ENCODE data around the gene SLC35D1.
A peak's percentile ranks its signal among the peaks of the same experiment; 100 is the strongest.

SLC35D1 gene

DNA sequence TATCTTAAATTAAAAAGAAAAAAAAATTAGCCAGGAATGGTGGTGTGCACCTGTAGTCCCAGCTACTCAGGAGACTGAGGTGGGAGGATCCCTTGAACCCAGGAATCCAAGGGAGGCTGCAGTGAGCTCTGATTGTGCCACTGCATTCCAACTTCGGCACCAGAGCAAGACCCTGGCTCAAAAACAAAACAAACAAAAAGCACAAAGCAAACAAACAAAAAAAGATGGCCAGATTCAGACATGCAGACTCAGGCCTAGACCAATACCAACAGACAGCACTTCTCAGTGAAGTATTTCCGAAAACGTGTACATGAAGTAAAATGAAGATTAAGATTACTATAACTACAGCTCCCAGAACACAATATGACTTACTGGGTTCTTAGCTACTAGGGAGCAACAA is 10.6 kb downstream of the SLC35D1 start:
- no peak for DNase-seq

DNA sequence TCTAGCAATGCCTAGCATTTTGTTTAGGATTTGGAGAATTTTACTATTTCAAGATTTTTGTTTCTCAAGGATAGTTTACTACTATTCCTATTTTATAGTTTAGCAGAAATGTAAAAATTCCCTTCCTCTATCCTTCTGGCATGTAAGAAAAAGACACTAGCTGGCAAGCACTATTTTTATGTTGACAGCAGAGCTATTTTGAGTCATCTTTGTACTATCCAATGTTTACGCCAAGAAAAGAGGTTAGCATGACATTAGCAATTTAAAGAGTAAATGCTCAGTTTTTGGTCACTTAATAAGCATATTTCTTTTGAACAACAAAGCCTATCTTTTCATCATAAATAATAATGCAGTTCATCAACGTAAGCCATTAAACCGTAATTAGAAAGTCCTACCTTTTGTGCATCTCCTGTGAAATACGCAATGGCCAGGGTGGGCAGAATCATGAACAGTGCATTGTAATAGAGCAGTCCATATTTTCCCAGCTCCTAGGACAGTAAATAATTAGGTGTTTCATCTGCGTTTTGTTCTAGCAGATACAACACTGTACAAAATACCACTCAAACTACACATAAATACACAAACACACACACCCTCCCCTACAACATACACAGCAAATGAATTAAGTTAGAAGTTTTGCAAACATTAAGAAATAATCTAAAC is 12.0 kb downstream of the SLC35D1 start:
- DNase-seq: no peak

DNA sequence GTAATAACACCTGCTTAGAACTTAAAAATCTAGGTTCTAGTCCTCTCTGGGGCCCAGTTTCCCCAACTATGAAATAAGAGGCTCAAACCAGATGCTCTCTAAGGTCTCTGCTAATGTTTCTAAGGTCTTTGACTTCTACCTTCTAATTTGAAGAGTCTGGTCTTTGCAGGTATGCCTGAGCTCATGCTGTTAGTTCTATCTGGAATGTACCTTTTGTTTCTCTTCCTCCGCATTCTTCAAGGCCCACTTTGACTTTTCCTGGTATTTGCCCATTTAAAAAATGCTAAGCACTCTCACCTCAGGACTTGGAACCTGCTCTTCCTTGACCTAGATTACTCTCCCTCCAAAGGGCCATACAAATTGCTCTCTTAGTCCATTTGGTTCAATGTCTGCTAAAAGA is 13.5 kb downstream of the SLC35D1 start:
- DNase-seq: no peak

DNA sequence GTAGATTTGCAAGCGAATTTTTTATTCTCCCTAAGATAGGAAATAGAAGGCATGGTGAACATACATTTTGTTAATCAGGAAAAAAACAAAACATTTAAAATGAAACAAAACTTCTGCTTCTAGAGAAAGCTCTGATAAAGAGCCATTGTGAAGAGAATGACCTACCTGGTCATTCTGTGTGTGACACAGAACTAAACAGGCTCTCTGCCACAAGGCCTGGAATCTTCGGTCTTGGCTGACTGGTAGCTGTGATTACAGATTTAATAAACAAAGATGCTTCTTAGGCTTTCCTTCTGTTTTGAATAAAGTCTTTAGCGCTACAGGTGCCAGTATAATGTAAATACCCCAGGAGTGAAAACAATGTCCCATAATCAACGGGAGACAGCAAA is 22.1 kb downstream of the SLC35D1 start:
- DNase-seq: no peak

DNA sequence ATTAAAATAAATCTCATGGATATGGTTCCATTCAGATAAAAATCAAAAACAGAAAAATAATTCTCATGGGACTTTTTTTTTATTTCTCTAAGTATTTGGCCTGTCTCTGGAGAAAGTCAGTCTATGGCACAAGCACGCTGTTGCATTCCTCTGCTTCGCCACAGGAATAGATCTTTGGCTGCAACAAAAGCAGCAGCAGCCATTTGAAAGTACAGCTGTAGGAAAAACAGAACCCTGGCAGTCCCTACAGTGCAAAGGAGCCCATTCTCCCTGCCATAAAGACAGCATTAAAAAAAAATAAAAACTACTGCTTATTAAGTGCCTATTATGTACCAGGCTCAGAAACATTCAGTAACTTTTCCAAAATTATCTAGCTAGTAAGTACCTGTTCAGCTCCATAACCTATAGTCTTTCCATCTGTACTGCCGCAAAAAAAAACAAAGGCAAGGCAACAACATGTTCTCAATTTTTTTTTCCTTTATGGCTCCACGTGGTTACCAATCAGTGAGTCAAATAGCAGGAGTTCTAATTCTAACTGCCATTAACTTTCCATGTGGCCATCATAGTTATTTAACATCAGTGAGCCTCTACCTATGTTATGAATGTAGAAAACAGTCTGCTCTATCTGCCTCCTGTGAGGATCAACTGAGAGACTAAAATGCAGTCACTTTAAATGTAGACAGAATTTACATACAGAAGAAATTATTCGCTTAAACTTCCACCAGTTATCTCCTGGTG is 22.7 kb downstream of the SLC35D1 start:
- no peak for DNase-seq

DNA sequence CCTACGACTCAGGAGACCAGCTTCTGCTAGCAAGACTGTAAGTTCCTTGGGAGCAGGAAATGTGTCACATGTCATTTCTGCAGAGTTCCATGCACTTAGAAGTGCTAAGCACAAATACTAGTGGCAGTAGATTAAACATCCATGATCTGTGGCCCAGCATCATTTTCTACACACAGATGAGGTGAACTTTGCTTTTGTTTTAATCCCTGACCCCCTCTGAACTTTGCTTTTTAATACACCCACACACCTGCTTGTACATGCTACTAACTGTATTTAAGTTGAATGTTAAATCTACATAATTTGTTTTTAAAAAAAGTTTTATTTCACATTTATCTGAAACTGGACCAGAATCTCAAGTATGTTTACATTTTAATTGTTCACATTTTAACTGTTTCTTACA is 24.5 kb downstream of the SLC35D1 start:
- DNase-seq: no peak

DNA sequence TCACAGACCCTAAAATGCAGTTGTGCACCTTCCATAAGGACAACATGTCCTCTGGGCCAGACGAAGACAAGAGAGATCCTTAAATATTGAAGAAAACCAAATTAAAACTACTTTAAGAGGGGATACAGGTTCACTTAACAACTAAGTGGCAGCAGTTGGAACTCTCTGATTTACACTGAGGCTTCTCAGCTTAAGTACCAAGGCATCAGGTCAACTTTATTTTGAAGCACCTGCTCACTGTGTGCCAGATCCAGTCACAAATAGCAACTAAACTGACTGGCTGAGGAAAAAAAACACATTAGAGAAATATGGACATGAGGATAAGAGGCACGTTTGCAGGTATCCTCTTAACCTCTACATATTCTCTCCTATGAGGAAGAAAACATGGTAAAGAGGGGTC is 33.2 kb downstream of the SLC35D1 start:
- no peak for DNase-seq

DNA sequence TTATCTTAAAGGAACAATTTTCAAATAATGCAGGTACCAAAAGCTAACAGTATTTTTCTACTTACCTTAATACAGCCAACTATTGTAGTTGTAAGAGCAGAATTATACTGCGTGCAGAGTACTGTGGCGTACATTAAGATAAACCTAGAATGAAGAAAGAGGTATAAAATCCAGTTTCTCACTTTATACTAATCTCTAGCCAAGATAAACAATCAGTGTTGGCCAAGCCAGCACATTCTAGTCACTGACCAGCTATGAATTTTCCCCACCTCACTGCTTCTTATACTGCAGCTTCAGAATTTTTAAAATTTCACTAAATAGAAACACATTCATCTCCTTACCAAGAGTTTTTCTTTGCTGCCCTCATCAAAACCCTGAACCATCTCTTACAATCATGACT is 33.6 kb downstream of the SLC35D1 start:
- no peak for DNase-seq

DNA sequence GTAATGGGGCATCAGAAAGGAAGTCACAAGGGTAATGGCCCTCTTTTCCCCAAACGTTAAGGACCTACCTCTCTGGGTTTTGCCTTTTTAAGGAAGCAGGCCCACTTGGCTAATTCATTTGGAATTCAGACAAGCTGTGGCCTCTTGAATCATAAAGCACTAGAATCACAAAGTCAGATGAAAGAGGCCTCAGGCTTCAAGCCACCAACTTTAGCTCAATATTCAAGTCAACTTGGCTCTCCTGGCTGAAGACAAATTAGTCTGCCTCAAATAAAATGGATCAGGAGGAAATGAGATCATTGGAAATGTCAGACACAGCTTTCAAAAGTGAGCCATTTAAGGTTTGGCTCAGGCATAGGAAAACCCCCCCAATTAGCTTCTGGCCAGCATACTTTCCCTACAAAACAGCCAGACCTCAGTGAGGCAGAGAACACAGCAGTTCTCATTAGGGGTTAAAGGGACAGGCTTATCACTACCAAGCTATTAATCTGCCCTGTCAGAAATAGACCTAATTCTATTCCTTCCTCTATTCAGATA is 34.3 kb downstream of the SLC35D1 start:
- DNase-seq: no peak

DNA sequence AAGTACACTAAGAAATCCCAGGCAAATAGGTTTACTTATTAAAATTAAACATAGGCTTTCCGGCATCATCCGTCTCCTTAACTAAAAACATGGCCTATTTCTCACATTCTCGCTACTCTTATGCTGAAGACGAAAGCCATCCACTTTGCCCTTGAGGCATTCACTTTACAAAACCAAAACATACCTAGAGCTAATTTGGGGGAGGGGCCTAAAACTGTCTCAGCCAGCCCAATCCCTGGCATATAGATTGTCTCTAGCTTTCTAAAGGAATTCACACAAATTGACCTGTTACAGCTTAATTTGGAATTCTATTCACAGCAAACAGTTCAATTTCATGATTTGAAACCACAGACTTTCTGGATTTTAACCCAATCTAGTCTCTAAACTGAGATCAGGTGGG is 34.8 kb downstream of the SLC35D1 start:
- no peak for DNase-seq

DNA sequence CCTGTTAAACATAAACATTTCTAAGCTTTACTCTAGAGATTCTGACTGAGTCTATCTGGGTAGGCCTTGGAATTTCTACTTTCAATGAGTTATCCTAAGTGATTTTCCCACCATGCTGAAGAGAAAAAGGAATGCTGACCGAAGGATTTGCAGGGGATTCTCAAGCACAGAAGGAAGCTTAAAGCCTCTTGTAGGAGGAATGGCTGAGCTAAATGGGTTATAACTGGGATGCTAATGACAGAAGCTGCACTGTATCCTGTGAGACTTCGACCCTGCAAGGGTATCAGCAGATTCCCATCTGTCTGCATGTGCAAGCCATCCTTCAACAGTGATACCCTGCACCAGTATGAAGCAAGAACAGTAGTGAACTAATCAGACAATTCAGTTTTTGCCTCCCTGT is 35.4 kb downstream of the SLC35D1 start:
- DNase-seq: no peak

DNA sequence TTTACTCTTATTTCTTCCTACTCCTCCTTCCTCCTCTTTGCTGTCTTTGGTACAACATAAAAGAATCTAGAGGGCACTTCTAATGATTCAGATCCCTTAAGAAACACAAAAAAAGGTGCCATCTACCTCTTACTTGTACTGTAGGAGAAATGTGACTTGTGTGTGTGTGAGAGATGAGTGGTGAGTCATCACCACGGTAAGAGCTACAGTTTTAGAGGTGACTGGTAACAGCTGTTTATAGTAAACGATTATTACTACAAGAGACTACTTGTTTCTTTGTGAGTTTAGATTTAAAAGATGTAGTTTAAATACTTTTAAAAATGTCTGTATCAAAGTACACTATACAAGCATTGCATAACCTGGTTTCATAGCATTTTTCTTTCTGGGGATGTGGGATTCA is 40.4 kb downstream of the SLC35D1 start:
- DNase-seq: no peak

DNA sequence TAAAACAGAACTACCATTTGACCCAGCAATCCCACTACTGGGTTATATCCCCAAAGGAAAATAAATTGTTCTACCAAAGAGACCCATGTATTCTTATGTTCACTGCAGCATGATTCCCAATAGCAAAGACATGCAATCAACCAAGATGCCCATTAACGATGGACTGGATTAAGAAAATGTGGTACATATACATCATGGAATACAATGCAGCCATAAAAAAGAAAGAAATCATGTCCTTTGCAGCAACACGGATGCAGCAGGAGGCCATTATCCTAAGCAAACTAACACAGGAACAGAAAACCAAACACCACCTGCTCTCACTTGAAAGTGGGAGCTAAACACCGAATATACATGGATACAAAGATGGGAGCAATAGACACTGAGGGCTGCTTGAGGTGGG is 44.2 kb downstream of the SLC35D1 start:
- DNase-seq: no peak

DNA sequence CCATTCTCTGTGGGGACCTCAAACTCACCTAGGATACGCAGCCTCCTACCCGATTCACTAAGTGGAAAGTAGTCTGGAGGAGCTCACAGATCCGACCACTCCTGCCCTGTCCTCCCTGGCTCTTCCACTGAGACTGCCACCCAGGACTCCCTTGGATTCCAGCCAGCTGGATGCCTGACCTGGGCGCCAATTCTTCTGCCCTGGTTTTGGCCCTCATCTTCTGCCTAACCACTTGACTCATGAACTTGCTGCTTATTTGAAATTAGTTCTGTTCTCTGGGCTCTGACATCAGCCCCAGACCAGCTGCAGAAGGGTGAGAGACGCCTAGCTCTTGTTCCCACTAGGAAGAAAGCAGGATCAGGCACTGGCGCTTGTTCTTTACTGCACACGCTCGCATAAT is 48.9 kb downstream of the SLC35D1 start:
- no peak for DNase-seq

DNA sequence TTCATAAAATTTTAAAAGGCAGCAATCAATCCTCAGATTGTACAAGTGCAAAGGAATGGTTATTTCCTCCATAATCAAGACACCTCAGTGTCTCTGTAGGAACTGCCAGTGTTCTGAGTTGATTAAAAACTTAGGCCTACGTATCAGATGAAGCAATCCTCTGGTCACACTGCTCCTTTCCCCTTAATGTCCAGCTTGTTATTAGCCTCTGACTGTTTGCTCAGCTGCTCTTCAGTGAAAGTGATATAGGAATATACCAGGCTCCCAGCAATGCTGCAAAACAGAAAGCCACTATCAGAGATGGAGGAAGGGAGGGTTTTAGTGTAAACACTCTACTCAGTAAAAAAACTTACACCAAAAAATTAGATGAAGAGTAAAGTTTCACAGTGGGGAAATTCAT is 49.8 kb downstream of the SLC35D1 start:
- DNase-seq: no peak

DNA sequence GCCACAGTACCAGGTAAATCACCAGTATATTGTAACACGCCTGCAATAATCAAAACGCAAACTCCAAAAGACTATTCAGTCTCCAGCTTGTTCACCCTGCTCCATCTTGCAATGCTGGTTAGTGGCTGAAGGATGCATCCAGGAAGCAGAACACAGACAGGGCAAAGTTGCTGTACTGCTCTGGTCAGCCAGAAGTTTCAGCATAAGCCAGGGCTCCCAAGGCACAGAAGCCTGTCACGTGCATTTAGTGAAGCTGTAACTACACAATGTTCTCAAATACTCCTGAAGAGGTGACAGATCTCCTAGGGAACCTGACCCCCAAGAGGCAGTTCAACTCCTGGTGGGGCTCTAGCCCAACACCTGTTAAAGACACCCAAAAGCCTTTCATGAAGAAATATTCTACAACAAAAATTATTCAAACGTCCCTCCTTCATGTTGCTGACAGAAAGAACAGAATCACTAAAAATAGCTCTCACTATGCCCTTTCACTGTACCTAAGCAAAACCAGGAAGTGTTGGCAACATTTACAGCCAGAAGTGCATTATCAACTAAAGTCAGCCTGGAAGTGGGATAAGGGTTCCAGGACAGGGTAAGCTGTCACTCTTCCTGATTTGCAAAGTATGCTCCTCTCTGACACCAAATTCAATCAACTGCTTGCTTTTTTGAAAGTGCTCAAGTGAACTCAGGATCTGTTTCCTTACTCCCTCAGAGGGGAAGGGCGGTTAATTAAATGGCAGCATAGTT is 52.1 kb downstream of the SLC35D1 start:
- no peak for DNase-seq

DNA sequence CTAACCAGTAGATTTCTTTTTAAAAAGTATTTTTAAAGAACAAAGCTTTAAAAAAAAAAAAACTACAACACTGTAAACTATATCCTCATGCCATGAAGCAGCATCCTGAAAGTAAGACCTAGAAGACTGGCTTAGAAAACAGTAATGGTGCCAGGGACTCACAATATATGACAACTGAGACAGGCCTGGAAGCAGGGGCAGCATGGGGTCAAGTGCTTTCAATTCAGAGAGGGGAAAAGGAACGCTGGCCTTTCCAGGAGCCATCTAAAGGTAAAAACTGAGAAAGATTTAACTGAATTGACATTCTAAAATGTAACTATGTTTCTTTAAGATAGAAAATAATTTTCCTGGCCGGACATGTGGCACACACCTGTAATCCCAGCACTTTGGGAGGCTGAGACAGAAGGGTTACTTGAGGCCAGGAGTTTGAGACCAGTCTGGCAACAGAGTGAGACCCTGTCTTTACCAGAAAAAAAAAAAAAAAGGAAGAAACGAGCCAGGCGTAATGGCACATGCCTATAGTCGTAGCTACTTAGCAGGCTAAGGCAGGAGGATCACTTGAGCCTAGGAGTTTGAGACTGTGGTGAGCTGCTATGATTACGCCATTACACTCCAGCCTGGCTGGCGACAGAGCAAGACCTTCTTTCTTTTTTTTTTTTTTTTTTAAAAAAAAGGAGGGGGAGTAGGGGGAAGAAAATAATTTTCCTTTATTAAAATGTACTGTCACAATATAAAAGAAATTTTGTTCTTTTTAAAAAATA is 54.1 kb downstream of the SLC35D1 start:
- no peak for DNase-seq

DNA sequence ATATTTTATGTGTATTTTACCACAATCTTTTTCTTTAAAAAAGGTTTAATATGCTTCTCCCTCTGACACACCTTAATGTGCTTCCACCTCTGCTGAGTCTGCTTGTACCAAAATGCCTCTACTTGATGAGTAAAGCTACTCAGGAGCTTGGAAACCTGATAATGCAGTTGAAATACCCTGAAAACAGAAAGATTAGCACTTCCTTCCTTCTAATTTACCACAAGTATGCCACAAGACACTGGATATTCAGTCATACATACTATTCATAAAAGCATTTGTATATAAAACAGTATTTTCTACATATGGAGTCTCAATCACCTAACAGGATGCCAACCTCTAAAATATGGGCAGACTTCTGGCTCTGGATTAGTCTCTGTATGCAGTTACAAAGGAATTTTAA is 55.0 kb downstream of the SLC35D1 start:
- no peak for DNase-seq

DNA sequence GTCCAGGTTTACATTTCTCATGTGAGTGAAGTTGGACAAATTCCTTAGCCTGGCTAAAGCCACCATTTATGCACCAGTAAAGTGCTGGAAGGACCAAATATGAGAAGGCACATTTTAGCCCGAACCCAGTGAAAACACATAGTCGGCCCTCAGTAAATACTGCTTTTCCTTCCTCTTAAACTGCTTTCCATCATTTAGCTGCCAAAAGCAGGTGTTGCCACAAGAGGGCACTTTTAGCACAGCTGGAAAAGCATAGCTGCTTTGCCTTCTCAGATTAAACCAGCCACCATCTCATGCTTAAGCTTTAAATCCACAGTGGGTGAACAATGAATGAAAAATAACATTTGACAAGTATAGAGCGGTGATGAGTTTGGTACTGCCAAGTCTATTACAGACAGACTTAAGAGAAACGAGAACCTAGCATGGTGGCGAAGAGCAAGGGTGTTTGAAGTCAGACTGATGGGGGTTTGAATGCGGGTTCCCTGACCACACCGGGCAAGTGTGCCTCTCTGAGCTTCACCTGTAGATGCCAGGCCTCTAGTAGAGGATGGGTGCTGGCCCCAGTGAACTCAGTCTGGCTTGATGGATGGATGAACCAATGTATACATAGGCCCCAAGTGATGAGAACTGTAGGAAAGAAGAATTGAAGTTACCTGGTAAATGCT is 57.8 kb downstream of the SLC35D1 start:
- DNase-seq: peak; percentile 70

DNA sequence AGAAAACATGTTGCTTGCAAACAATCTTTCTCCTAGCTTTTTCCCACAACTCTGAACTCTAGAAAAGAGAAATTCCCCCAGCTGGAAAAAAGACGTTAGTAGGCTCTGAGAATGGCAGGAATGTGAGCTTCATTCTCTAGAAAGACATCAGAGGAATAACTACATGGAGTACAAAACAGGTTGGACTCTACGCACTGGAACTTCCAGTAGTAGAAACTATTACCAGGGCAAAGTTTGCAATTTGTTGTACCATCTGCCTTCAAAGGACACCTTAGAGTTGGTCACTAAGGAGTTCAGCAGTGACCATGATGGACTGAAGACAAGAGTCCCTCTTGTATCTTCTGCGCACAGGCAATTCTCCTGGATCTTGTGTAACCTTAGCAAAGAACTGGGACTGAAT is 60.9 kb downstream of the SLC35D1 start:
- DNase-seq: no peak

DNA sequence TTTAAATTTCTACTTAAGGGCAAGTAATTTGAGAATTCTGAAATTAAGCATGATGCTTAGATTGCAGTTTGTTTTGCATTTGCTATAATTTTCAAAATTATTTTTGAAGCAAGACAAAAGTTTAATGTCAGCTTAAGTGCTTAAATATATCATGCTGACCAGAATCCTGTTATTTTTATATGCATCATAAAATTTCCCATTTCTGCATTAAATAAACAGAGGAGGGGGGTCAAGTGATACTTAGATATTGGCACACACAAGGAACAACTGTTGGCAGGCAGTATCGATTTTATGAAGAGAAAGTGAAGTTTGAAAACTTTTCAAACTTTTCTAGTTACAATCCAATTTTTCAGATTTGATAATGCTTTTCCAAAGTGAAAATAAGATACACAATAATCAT is 68.1 kb downstream of the SLC35D1 start:
- DNase-seq: no peak

DNA sequence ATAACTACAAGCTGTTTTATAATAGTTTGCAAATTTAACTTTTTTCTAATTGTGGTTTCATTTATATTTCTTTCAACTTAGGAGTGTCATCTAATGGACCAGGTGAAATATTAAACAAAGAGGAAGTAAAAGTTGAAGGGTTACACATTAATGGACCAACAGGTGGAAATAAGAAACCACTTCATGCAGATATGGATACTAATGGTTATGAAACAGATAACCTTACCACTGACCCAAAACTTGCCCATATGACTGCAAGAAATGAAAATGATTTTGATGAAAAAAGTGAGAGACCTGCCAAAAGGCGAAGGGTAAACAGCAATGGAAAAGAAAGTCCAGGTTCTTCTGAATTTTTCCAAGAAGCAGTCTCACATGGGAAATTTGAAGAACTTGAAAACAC is 69.5 kb downstream of the SLC35D1 start:
- DNase-seq: no peak

Data from stimulated activated CD4-positive, alpha-beta T cell treated with anti-CD3 and anti-CD28 coated beads, Interleukin-1b, Interleukin-23, amount 100 ng/mL, for 48 hours (primary cell).